22Rv1 (cell line): ENCODE measurements around the gene SP9.

Source experiments
- ZFX ChIP-seq: fragments of 450-650 bp; IDR thresholded peaks from 2 replicates; pipeline ENCODE4 v1.6.1; 2017; ENCODE audit warnings: antibody characterized with exemption, borderline replicate concordance
- TF ChIP-seq, protein P1 (sequence below): fragments of 450-650 bp; IDR thresholded peaks from 2 replicates; pipeline ENCODE4 v1.5.1; 2017; ENCODE audit warnings: mild to moderate bottlenecking

- TF ChIP-seq, protein P1, sequence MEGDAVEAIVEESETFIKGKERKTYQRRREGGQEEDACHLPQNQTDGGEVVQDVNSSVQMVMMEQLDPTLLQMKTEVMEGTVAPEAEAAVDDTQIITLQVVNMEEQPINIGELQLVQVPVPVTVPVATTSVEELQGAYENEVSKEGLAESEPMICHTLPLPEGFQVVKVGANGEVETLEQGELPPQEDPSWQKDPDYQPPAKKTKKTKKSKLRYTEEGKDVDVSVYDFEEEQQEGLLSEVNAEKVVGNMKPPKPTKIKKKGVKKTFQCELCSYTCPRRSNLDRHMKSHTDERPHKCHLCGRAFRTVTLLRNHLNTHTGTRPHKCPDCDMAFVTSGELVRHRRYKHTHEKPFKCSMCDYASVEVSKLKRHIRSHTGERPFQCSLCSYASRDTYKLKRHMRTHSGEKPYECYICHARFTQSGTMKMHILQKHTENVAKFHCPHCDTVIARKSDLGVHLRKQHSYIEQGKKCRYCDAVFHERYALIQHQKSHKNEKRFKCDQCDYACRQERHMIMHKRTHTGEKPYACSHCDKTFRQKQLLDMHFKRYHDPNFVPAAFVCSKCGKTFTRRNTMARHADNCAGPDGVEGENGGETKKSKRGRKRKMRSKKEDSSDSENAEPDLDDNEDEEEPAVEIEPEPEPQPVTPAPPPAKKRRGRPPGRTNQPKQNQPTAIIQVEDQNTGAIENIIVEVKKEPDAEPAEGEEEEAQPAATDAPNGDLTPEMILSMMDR: no peak
- no peak for TF ChIP-seq ZFX
Observed at GRCh38 chr2:174350593-174351181, 15.9 kb downstream of the SP9 start.
